Measurements from ENCODE around the gene SEC24B.

DNA sequence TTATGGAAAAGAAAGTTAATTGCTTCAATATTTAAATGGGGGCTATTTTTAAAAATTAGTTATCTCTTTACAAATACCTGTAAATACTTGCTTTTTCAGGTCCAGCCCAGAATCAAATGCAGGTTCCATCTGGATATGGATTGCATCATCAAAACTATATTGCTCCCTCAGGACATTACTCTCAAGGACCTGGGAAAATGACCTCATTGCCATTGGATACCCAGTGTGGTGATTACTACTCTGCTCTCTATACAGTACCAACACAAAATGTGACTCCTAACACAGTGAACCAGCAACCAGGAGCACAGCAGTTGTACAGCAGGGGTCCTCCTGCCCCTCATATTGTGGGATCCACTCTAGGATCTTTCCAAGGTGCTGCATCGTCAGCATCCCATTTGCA lies 29.2 kb downstream of the SEC24B start:
- TF ChIP-seq, protein P1, sequence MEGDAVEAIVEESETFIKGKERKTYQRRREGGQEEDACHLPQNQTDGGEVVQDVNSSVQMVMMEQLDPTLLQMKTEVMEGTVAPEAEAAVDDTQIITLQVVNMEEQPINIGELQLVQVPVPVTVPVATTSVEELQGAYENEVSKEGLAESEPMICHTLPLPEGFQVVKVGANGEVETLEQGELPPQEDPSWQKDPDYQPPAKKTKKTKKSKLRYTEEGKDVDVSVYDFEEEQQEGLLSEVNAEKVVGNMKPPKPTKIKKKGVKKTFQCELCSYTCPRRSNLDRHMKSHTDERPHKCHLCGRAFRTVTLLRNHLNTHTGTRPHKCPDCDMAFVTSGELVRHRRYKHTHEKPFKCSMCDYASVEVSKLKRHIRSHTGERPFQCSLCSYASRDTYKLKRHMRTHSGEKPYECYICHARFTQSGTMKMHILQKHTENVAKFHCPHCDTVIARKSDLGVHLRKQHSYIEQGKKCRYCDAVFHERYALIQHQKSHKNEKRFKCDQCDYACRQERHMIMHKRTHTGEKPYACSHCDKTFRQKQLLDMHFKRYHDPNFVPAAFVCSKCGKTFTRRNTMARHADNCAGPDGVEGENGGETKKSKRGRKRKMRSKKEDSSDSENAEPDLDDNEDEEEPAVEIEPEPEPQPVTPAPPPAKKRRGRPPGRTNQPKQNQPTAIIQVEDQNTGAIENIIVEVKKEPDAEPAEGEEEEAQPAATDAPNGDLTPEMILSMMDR (conservative IDR thresholded peaks at IDR 0.05; ENCODE audit: low read depth, low read length): no peak
- TF ChIP-seq EZH2 (IDR thresholded peaks at IDR 0.05; ENCODE audit: borderline replicate concordance, low read depth, low read length, poor library complexity, severe bottlenecking): no peak
